Measurements from ENCODE around the gene PHYKPL. TPM values are rescaled to one million over a fixed set of nuclear protein-coding genes. Genes with fewer than 3 reads are reported as not detected.

PHYKPL gene
- total RNA-seq, 1 donor from 2014 or later = 29.2 TPM

GRCh38 chr5:178208540-178209227, 23.9 kb downstream of the PHYKPL start:
- FAIRE-seq (no peak), DNase-seq (ENCODE audit: low read depth) (no peak)
- H3K27me3 ChIP-seq (ENCODE audit: control insufficient read depth, insufficient read depth, low read length) = no peaks in the 10 kb centered on the region
- H3K36me3 ChIP-seq (ENCODE audit: control insufficient read depth, insufficient read depth, low read length) = peaks cover 41% of the 10 kb centered on the region
- no peak overlapping the region for H3K4me3 ChIP-seq (ENCODE audit: low read depth, low read length)
- peak; percentile 1 for TF ChIP-seq CTCF (IDR thresholded peaks at IDR 0.05; ENCODE audit: insufficient read depth, low read length, severe bottlenecking)

- FAIRE-seq = no peak
- Histone ChIP-seq H3K36me3 (ENCODE audit: control insufficient read depth, insufficient read depth, low read length) (peaks cover 40% of the 10 kb centered on the region), H3K4me3 (ENCODE audit: low read depth, low read length) (no peak overlapping the region), H3K27me3 (ENCODE audit: control insufficient read depth, insufficient read depth, low read length) (no peaks in the 10 kb centered on the region)
- DNase-seq (ENCODE audit: low read depth) = no peak
- TF ChIP-seq CTCF (IDR thresholded peaks at IDR 0.05; ENCODE audit: insufficient read depth, low read length, severe bottlenecking) = no peak
Measured at GRCh38 chr5:178207917-178208280, 24.7 kb downstream of the PHYKPL start.

GRCh38 chr5:178207183-178207916, 25.3 kb downstream of the PHYKPL start:
- DNase-seq (ENCODE audit: low read depth) (peak; percentile 74), FAIRE-seq (no peak)
- H3K36me3 ChIP-seq (ENCODE audit: control insufficient read depth, insufficient read depth, low read length) = peaks cover 35% of the 10 kb centered on the region
- no peak overlapping the region for H3K4me3 ChIP-seq (ENCODE audit: low read depth, low read length)
- H3K27me3 ChIP-seq (ENCODE audit: control insufficient read depth, insufficient read depth, low read length) = no peaks in the 10 kb centered on the region
- no peak for TF ChIP-seq CTCF (IDR thresholded peaks at IDR 0.05; ENCODE audit: insufficient read depth, low read length, severe bottlenecking)

- no peak for DNase-seq (ENCODE audit: low read depth)
- no peaks in the 10 kb centered on the region for H3K27me3 ChIP-seq (ENCODE audit: control insufficient read depth, insufficient read depth, low read length)
- no peak for FAIRE-seq
- H3K36me3 ChIP-seq (ENCODE audit: control insufficient read depth, insufficient read depth, low read length) = peaks cover 28% of the 10 kb centered on the region
- TF ChIP-seq CTCF (IDR thresholded peaks at IDR 0.05; ENCODE audit: insufficient read depth, low read length, severe bottlenecking) = no peak
- H3K4me3 ChIP-seq (ENCODE audit: low read depth, low read length) = peak overlapping the region; percentile 71
Measured at GRCh38 chr5:178206166-178207101, 26.2 kb downstream of the PHYKPL start.

- no peak for FAIRE-seq
Measured at GRCh38 chr5:178205749-178206047, 26.9 kb downstream of the PHYKPL start.

More at GRCh38 chr5:178205749-178206047, 26.9 kb downstream of the PHYKPL start:
- Histone ChIP-seq H3K36me3 (ENCODE audit: control insufficient read depth, insufficient read depth, low read length) (peaks cover 28% of the 10 kb centered on the region), H3K4me3 (ENCODE audit: low read depth, low read length) (peak overlapping the region; percentile 71), H3K27me3 (ENCODE audit: control insufficient read depth, insufficient read depth, low read length) (no peaks in the 10 kb centered on the region)
- no peak for TF ChIP-seq CTCF (IDR thresholded peaks at IDR 0.05; ENCODE audit: insufficient read depth, low read length, severe bottlenecking)
- DNase-seq (ENCODE audit: low read depth) = no peak
